Stimulated activated CD4-positive, alpha-beta T cell treated with anti-CD3 and anti-CD28 coated beads, Interleukin-4, amount 100 ng/mL, for 24 hours (primary cell): ENCODE measurements around the gene SPINK9.

Experiments
- DNase-seq: peaks from one replicate; pipeline ENCODE4 v3.0.0-alpha.2; 2020

SPINK9 gene

GRCh38 chr5:148372166-148372725 is 36.9 kb downstream of the SPINK9 start:
- no peak for DNase-seq

- DNase-seq: no peak
Observed at GRCh38 chr5:148372893-148373292, 37.5 kb downstream of the SPINK9 start.

- DNase-seq: peak; percentile 8
Observed at GRCh38 chr5:148374690-148375360, 39.5 kb downstream of the SPINK9 start.

- no peak for DNase-seq
Observed at GRCh38 chr5:148376198-148376597, 40.8 kb downstream of the SPINK9 start.

GRCh38 chr5:148378670-148379069 is 43.3 kb downstream of the SPINK9 start:
- no peak for DNase-seq

GRCh38 chr5:148379340-148379739 is 44.0 kb downstream of the SPINK9 start:
- DNase-seq: no peak

GRCh38 chr5:148381906-148382305 is 46.5 kb downstream of the SPINK9 start:
- DNase-seq: no peak

GRCh38 chr5:148382961-148383360 is 47.6 kb downstream of the SPINK9 start:
- DNase-seq: no peak

- DNase-seq: peak; percentile 97
Observed at GRCh38 chr5:148383564-148384379, 48.4 kb downstream of the SPINK9 start, which contains the start of gene FBXO38. Gene FBXO38 (plus strand): TSS chr5:148383958. CDS start chr5:148394777, 10,819 bp downstream.

- DNase-seq: peak; percentile 20
Observed at GRCh38 chr5:148384380-148384737, 49.0 kb downstream of the SPINK9 start.

GRCh38 chr5:148385094-148385493 is 49.7 kb downstream of the SPINK9 start:
- no peak for DNase-seq

GRCh38 chr5:148386041-148386440 is 50.7 kb downstream of the SPINK9 start:
- no peak for DNase-seq

GRCh38 chr5:148387325-148387724 is 52.0 kb downstream of the SPINK9 start:
- DNase-seq: no peak

GRCh38 chr5:148388696-148389095 is 53.3 kb downstream of the SPINK9 start:
- DNase-seq: no peak
